K562 (cell line): ENCODE data around the gene DOCK4. TPM values are rescaled to one million over a fixed set of nuclear protein-coding genes. Genes with fewer than 3 reads are reported as not detected.

ENCODE experiments used
- ATAC-seq: fragments of 200-7000 bp; cut with Tn5 transposase; 3 replicates; pipeline ENCODE4 v1.9.1; 2020; ENCODE audit warnings: moderate library complexity
- BruUV-seq: library from RNA; stranded (reverse); fragments of 400-500 nt; replicated peaks from 2 replicates; lab custom pipeline; 2021; lab: Mats Ljungman, UMichigan
- CTCF ChIA-PET: fragments of 300-600 bp; formaldehyde crosslinking; extraction: SDS; loops from one replicate; lab custom pipeline; 2021; ENCODE audit warnings: low intra/inter-chr PET ratio; lab: Yijun Ruan, JAX
- POLR2A ChIA-PET: fragments of 300-600, 350-650 bp; sonication (Branson Sonifier 250); formaldehyde crosslinking; extraction: SDS; loops from one replicate; lab custom pipeline; 2021; ENCODE audit warnings: antibody characterized with exemption, inconsistent platforms; lab: Yijun Ruan, JAX
- DNase-seq, 4 experiments: peaks; one replicate each; pipeline versions ENCODE4 v3.0.0 to v3.0.0-alpha.2; 2011 to 2018; ENCODE audit warnings: low spot score in 3 of 4, mixed read lengths in 3 of 4; ENCODE audit errors: extremely low read depth in 1 of 4
- FAIRE-seq: peaks from 2 replicates; lab custom pipeline; 2011; peaks lifted over from hg19 to GRCh38; lab: Jason Lieb, UNC
- H2AFZ ChIP-seq: 2 replicates; pipeline ENCODE4 v1.6.0; 2011; ENCODE audit warnings: low read depth, low read length, control low read depth, inconsistent platforms
- H3K27ac ChIP-seq: fragments of 200-600 bp; 3 replicates; pipeline ENCODE4 v1.8.0; 2011; ENCODE audit warnings: low read depth, mild to moderate bottlenecking, control low read depth, inconsistent platforms, low read length, moderate library complexity, mixed read lengths; ENCODE audit errors: extremely low read depth
- H3K27me3 ChIP-seq, 2 experiments: fragments of 300-600 bp in 1 of 2; 2 replicates in 1 of 2; 3 replicates in 1 of 2; pipeline versions ENCODE4 v1.6.0 to v1.8.0; 2011; ENCODE audit warnings: inconsistent platforms in 2 of 2, low read length in 2 of 2, mild to moderate bottlenecking in 1 of 2, mixed read lengths in 1 of 2, moderate library complexity in 1 of 2; ENCODE audit not compliant: control insufficient read depth in 2 of 2, insufficient read depth in 2 of 2
- H3K36me3 ChIP-seq: fragments of 300-600 bp; 3 replicates; pipeline ENCODE4 v1.8.0; 2011; ENCODE audit warnings: mild to moderate bottlenecking, low read length, inconsistent platforms; ENCODE audit not compliant: control insufficient read depth, insufficient read depth
- H3K4me1 ChIP-seq, 2 experiments: fragments of 200-600 bp in 1 of 2; replicated peaks in 1 of 2; 2 replicates in 1 of 2; 3 replicates in 1 of 2; pipeline versions ENCODE4 v1.5.1 to v1.8.0; 2011; ENCODE audit warnings: inconsistent platforms in 2 of 2, low read length in 2 of 2, mild to moderate bottlenecking in 1 of 2, mixed read lengths in 1 of 2, moderate library complexity in 1 of 2; ENCODE audit not compliant: control insufficient read depth in 2 of 2, insufficient read depth in 2 of 2
- H3K4me2 ChIP-seq: 2 replicates; pipeline ENCODE4 v1.6.1; 2011; ENCODE audit warnings: low read length, control low read depth, inconsistent platforms, mixed read lengths; ENCODE audit not compliant: insufficient read depth
- H3K4me3 ChIP-seq: fragments of 200-600 bp; sonication (generic), shearing (Covaris generic); 2 replicates; pipeline ENCODE4 v1.5.1; 2016; ENCODE audit warnings: control low read depth, inconsistent platforms
- H3K79me2 ChIP-seq: fragments of 200-600 bp; 3 replicates; pipeline ENCODE4 v1.8.0; 2011; ENCODE audit warnings: low read length, inconsistent platforms; ENCODE audit not compliant: control insufficient read depth, insufficient read depth
- H3K9ac ChIP-seq, 2 experiments: 2 replicates each; pipeline versions ENCODE4 v1.6.0 to v1.6.1; 2011; ENCODE audit warnings: low read depth in 2 of 2, low read length in 2 of 2, control low read depth in 1 of 2, inconsistent platforms in 1 of 2, mild to moderate bottlenecking in 1 of 2, mixed read lengths in 1 of 2; ENCODE audit not compliant: insufficient read depth in 1 of 2
- H3K9me1 ChIP-seq: one replicate; pipeline ENCODE4 v1.6.0; 2011; ENCODE audit warnings: inconsistent platforms, mild to moderate bottlenecking, low read length, moderate library complexity; ENCODE audit not compliant: control insufficient read depth, insufficient read depth
- H3K9me3 ChIP-seq: replicated peaks from 2 replicates; pipeline ENCODE4 v1.5.1; 2011; ENCODE audit warnings: low read depth, low read length, inconsistent platforms; ENCODE audit not compliant: control insufficient read depth, insufficient read depth
- H4K20me1 ChIP-seq: replicated peaks from 2 replicates; pipeline ENCODE4 v1.6.1; 2011; ENCODE audit warnings: low read length, inconsistent platforms, mixed read lengths; ENCODE audit not compliant: control insufficient read depth, insufficient read depth
- ARNT ChIP-seq, 2 experiments: fragments of 450-650 bp; IDR thresholded peaks; 2 replicates each; pipeline ENCODE4 v1.6.1; 2016; ENCODE audit warnings: mild to moderate bottlenecking in 1 of 2
- CHD1 ChIP-seq: fragments of 200-600 bp; sonication (generic); IDR thresholded peaks from one replicate; pipeline ENCODE4 v1.6.1; 2012; ENCODE audit warnings: mild to moderate bottlenecking, moderate library complexity, low read length, inconsistent platforms
- KLF13 ChIP-seq: fragments of 450-650 bp; IDR thresholded peaks from 2 replicates; pipeline ENCODE4 v1.6.1; 2016; ENCODE audit warnings: missing genetic modification characterization, low read depth, mild to moderate bottlenecking, missing compliant biosample characterization, moderate library complexity, borderline replicate concordance
- RBM22 ChIP-seq: fragments of 200-400 bp; formaldehyde crosslinking; IDR thresholded peaks from 2 replicates; pipeline ENCODE4 v1.6.1; 2018; ENCODE audit warnings: low read length, low read depth; ENCODE audit not compliant: poor library complexity, severe bottlenecking
- XRCC4 ChIP-seq: IDR thresholded peaks from one replicate; pipeline ENCODE4 v1.6.1; 2011; ENCODE audit not compliant: insufficient read depth, insufficient read length; ENCODE audit errors: extremely low read depth
- ZFPM2 ChIP-seq: fragments of 250-450 bp; sonication (Bioruptor Pico); IDR thresholded peaks from 2 replicates; pipeline ENCODE4 v1.5.1; 2022; ENCODE audit warnings: mild to moderate bottlenecking
- ZNF184 ChIP-seq: sonication (generic); formaldehyde crosslinking; IDR thresholded peaks from 2 replicates; pipeline ENCODE4 v1.5.0; 2020; ENCODE audit warnings: missing genetic modification reagents
- ZNF274 ChIP-seq: IDR thresholded peaks from 2 replicates; pipeline ENCODE4 v1.6.1; 2011; ENCODE audit warnings: low read depth, mild to moderate bottlenecking, low read length, moderate library complexity, borderline replicate concordance
- ZNF444 ChIP-seq: fragments of 250-450 bp; sonication (Bioruptor Pico); IDR thresholded peaks from 2 replicates; pipeline ENCODE4 v1.4.0; 2020; ENCODE audit warnings: mild to moderate bottlenecking, moderate library complexity
- WGBS: fragments of 100-300 bp; shearing (Covaris generic); methylation state at CpG from one replicate; pipeline ENCODE4 v1.1.6; 2016; ENCODE audit warnings: low coverage, mixed read lengths; ENCODE audit not compliant: insufficient coverage; ENCODE audit errors: missing lambda C conversion rate; 5-methylcytosine and 5-hydroxymethylcytosine counted together
- in situ Hi-C: fragments of 300-500 bp; cut with MboI; formaldehyde crosslinking; loops from 4 replicates; pipeline ENCODE4 v1.15.0; 2018; ENCODE audit warnings: inconsistent platforms, mixed read lengths
- intact Hi-C: fragments of 100-400 bp; cut with micrococcal nuclease; formaldehyde crosslinking; loops from 2 replicates; pipeline ENCODE4 v1.14.2; 2022
- polyA plus RNA-seq, 8 experiments: library from polyadenylated mRNA; depleted of rRNA in 4 of 8; stranded (reverse) in 5 of 8; unstranded in 3 of 8; fragments of >200 nt; fragmentation: Nextera tagmentation in 2 of 8; fragmentation: Illumina TruSeq in 1 of 8; extraction: Ambion mirVana in 2 of 8; extraction: Trizol in 1 of 8; gene quantifications; 2 replicates each; pipeline versions ENCODE4 v1.2.1 to v1.2.3, GENCODE V29; 2011 to 2014; ENCODE audit warnings: inconsistent platforms in 1 of 8, missing spikeins in 1 of 8
- total RNA-seq, 7 experiments: library from RNA; depleted of rRNA in 6 of 7; stranded (reverse); fragments of >200 nt in 6 of 7; fragmentation: Illumina TruSeq in 2 of 7; extraction: Trizol in 2 of 7; gene quantifications; 2 replicates each; pipeline versions ENCODE4 v1.2.1 to v1.2.3, GENCODE V29; 2011 to 2021; ENCODE audit warnings: low replicate concordance in 1 of 7
- TF ChIP-seq, protein P1 (sequence below), 2 experiments: IDR thresholded peaks; 2 replicates each; pipeline ENCODE4 v1.6.1; 2012; ENCODE audit warnings: improper control_type of control experiment in 2 of 2, low read depth in 2 of 2, low read length in 2 of 2, borderline replicate concordance in 1 of 2
- TF ChIP-seq, protein P2 (sequence below): fragments of 450-650 bp; formaldehyde crosslinking; IDR thresholded peaks from 2 replicates; pipeline ENCODE4 v1.4.0; 2020; ENCODE audit warnings: mild to moderate bottlenecking, moderate library complexity
- TF ChIP-seq, protein P3 (sequence below): fragments of 200-800 bp; sonication (Bioruptor generic); IDR thresholded peaks from 2 replicates; pipeline ENCODE4 v1.6.1; 2017; ENCODE audit warnings: missing genetic modification characterization, missing compliant biosample characterization
- TF ChIP-seq, protein P4 (sequence below), 2 experiments: fragments of 450-650 bp in 1 of 2; sonication (generic) in 1 of 2; formaldehyde crosslinking; conservative IDR thresholded peaks; 2 replicates each; pipeline versions ENCODE4 v1.4.0 to v1.8.1; 2020 to 2022; ENCODE audit warnings: mild to moderate bottlenecking in 1 of 2, missing genetic modification reagents in 1 of 2
- TF ChIP-seq, protein P5 (sequence below): fragments of 250-450 bp; sonication (Bioruptor Pico); IDR thresholded peaks from 2 replicates; pipeline ENCODE4 v1.5.0; 2022; ENCODE audit warnings: mild to moderate bottlenecking

The DOCK4 gene
- total and polyA plus RNA-seq, 9 of the 15 experiments (the other 6 are each of a cell fraction or from before 2014, with no cell fraction given), result 0.42 to 5.7 (median 2.3) TPM

DNA sequence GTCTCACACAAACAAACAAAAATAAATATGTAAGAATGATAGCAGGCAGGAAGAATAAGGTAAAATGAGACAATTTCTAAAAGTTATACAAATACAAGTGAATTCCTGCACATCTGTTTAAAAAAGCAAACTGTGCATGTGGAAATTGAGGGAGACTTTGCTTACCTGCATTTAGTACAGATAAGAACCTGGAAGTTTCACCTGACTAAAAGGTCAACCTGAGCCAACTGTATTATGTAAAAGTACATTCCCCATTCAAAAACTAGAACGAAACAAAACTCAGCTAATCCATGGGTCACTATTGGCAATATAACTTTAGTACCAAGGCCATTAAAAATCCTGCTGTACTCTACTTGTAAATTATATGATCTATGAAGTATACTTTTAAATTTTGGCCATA, 127.1 kb downstream of the DOCK4 start:
- 5% methylated on average over 1 of the region's 1 CpG for WGBS
- Histone ChIP-seq H3K4me3 (no peak overlapping the region), H3K9ac (no peak overlapping the region), H3K9me1 (no peaks in the 10 kb centered on the region), H3K27ac (no peak overlapping the region), H3K27me3 (peaks cover 0 to 9% of the 10 kb centered on the region in 2 experiments; a peak in 2 of 5 replicates), H3K79me2 (no peaks in the 10 kb centered on the region), H3K4me1 (no peaks in the 10 kb centered on the region), H3K36me3 (no peaks in the 10 kb centered on the region), H3K4me2 (no peak overlapping the region), H3K9me3 (no peaks in the 10 kb centered on the region), H4K20me1 (no peaks in the 10 kb centered on the region), H2AFZ (no peak overlapping the region)
- DNase-seq, result no peak
- intact Hi-C loops, result no loop called here
- ChIA-PET CTCF (no interaction called here), POLR2A (no interaction called here)
- in situ Hi-C loops, result no loop called here
- no peak for ATAC-seq
- BruUV-seq, result no TSS peak
- no peak for FAIRE-seq
- TF ChIP-seq, protein P1, sequence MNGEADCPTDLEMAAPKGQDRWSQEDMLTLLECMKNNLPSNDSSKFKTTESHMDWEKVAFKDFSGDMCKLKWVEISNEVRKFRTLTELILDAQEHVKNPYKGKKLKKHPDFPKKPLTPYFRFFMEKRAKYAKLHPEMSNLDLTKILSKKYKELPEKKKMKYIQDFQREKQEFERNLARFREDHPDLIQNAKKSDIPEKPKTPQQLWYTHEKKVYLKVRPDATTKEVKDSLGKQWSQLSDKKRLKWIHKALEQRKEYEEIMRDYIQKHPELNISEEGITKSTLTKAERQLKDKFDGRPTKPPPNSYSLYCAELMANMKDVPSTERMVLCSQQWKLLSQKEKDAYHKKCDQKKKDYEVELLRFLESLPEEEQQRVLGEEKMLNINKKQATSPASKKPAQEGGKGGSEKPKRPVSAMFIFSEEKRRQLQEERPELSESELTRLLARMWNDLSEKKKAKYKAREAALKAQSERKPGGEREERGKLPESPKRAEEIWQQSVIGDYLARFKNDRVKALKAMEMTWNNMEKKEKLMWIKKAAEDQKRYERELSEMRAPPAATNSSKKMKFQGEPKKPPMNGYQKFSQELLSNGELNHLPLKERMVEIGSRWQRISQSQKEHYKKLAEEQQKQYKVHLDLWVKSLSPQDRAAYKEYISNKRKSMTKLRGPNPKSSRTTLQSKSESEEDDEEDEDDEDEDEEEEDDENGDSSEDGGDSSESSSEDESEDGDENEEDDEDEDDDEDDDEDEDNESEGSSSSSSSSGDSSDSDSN (IDR thresholded peaks at IDR 0.05; ENCODE audit: borderline replicate concordance in 1 of 2, low read depth in 2 of 2, low read length in 2 of 2), result no peak
- TF ChIP-seq, protein P2, sequence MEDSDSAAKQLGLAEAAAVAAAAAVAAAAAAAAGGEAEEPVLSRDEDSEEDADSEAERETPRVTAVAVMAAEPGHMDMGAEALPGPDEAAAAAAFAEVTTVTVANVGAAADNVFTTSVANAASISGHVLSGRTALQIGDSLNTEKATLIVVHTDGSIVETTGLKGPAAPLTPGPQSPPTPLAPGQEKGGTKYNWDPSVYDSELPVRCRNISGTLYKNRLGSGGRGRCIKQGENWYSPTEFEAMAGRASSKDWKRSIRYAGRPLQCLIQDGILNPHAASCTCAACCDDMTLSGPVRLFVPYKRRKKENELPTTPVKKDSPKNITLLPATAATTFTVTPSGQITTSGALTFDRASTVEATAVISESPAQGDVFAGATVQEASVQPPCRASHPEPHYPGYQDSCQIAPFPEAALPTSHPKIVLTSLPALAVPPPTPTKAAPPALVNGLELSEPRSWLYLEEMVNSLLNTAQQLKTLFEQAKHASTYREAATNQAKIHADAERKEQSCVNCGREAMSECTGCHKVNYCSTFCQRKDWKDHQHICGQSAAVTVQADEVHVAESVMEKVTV (CRISPR knock-in tag), result no peak
- TF ChIP-seq, protein P3, sequence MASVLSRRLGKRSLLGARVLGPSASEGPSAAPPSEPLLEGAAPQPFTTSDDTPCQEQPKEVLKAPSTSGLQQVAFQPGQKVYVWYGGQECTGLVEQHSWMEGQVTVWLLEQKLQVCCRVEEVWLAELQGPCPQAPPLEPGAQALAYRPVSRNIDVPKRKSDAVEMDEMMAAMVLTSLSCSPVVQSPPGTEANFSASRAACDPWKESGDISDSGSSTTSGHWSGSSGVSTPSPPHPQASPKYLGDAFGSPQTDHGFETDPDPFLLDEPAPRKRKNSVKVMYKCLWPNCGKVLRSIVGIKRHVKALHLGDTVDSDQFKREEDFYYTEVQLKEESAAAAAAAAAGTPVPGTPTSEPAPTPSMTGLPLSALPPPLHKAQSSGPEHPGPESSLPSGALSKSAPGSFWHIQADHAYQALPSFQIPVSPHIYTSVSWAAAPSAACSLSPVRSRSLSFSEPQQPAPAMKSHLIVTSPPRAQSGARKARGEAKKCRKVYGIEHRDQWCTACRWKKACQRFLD (CRISPR knock-in tag), result no peak
- TF ChIP-seq, protein P4, sequence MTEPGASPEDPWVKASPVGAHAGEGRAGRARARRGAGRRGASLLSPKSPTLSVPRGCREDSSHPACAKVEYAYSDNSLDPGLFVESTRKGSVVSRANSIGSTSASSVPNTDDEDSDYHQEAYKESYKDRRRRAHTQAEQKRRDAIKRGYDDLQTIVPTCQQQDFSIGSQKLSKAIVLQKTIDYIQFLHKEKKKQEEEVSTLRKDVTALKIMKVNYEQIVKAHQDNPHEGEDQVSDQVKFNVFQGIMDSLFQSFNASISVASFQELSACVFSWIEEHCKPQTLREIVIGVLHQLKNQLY (CRISPR knock-in tag; conservative IDR thresholded peaks at IDR 0.05), result no peak
- TF ChIP-seq CHD1 (no peak), RBM22 (no peak), XRCC4 (no peak), ZNF274 (no peak), ARNT (IDR thresholded peaks at IDR 0.05) (no peak), ZFPM2 (CRISPR knock-in tag) (no peak), ZNF444 (CRISPR knock-in tag) (no peak), ZNF184 (CRISPR knock-in tag) (no peak), KLF13 (tag) (no peak)
- TF ChIP-seq, protein P5, sequence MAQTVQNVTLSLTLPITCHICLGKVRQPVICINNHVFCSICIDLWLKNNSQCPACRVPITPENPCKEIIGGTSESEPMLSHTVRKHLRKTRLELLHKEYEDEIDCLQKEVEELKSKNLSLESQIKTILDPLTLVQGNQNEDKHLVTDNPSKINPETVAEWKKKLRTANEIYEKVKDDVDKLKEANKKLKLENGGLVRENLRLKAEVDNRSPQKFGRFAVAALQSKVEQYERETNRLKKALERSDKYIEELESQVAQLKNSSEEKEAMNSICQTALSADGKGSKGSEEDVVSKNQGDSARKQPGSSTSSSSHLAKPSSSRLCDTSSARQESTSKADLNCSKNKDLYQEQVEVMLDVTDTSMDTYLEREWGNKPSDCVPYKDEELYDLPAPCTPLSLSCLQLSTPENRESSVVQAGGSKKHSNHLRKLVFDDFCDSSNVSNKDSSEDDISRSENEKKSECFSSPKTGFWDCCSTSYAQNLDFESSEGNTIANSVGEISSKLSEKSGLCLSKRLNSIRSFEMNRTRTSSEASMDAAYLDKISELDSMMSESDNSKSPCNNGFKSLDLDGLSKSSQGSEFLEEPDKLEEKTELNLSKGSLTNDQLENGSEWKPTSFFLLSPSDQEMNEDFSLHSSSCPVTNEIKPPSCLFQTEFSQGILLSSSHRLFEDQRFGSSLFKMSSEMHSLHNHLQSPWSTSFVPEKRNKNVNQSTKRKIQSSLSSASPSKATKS (CRISPR knock-in tag), result no peak
